Neutrophil (primary cell): Measurements from ENCODE around the gene RAMP1.
"Not testable (repeated sequence)": the region's sequence is repeated elsewhere in the genome, so short reads cannot be mapped to it uniquely, and the experiment has no call there.

ENCODE experiments used
- H3K27ac ChIP-seq: fragments of 200-600 bp; sonication (generic); 2 replicates; pipeline ENCODE4 v1.5.1; 2016; ENCODE audit warnings: mild to moderate bottlenecking, moderate library complexity
- H3K27me3 ChIP-seq: fragments of 200-600 bp; sonication (generic); 2 replicates; pipeline ENCODE4 v1.6.0; 2016; ENCODE audit warnings: mild to moderate bottlenecking
- H3K36me3 ChIP-seq: fragments of 200-600 bp; sonication (generic); 2 replicates; pipeline ENCODE4 v1.5.1; 2017
- H3K4me1 ChIP-seq, 2 experiments: fragments of 200-600 bp in 1 of 2; sonication (generic) in 1 of 2; 1 replicate in 1 of 2; 2 replicates in 1 of 2; pipeline versions ENCODE4 v1.5.1 to v1.6.1; 2013 to 2016; ENCODE audit warnings: low read depth in 1 of 2, low read length in 1 of 2, mild to moderate bottlenecking in 1 of 2, moderate library complexity in 1 of 2; ENCODE audit not compliant: control insufficient read depth in 1 of 2, insufficient read depth in 1 of 2
- H3K4me3 ChIP-seq, 2 experiments: fragments of 200-600 bp in 1 of 2; sonication (generic) in 1 of 2; 1 replicate in 1 of 2; 2 replicates in 1 of 2; pipeline ENCODE4 v1.5.1; 2013 to 2016; ENCODE audit warnings: low read depth in 1 of 2, low read length in 1 of 2, mild to moderate bottlenecking in 1 of 2, moderate library complexity in 1 of 2
- H3K9me3 ChIP-seq: fragments of 200-600 bp; sonication (generic); 2 replicates; pipeline ENCODE4 v1.5.1; 2016
- TF ChIP-seq, protein P1 (sequence below): fragments of 200-600 bp; sonication (generic); IDR thresholded peaks from 2 replicates; pipeline ENCODE4 v1.5.1; 2016; ENCODE audit warnings: antibody characterized with exemption

Gene RAMP1

DNA sequence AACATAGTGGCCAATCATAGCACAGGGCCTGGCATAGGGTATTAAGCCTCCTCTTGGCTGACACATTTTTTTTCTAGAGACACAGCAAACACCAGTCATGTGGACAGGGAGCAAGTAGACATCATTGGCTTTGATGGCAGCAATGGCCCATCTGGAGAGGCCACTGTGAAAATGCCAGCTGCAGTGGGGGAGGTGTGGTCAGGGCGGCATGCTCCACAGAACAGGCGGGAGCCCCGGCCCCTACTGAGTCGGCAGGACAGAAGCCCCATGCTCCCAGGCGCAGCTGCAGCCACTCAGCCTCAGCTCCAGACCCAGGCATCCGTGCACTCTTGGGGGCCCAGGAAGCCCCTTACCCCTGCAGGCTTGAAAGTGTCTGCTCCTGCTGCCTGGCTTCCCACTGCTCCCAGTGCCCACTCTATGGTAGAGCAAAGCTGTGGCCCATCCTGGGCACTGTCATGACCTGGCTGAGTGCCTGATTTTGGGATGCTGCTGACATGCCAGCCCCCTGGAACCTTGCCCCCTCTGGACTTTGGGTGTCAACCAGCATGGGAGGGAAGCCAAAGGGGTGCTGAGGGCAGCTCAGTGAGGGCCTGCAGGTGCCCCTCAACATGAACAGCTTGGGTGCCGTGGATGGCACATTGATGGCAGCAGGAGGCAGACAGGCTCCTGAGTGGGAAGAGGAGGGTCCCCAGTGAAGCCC lies 84.1 kb downstream of the RAMP1 start:
- Histone ChIP-seq H3K4me3 (no peak overlapping the region), H3K27ac (no peak overlapping the region), H3K9me3 (peaks cover 5% of the 10 kb centered on the region), H3K4me1 (no peaks in the 10 kb centered on the region), H3K27me3 (peaks cover 8% of the 10 kb centered on the region), H3K36me3 (no peaks in the 10 kb centered on the region)
- TF ChIP-seq, protein P1, sequence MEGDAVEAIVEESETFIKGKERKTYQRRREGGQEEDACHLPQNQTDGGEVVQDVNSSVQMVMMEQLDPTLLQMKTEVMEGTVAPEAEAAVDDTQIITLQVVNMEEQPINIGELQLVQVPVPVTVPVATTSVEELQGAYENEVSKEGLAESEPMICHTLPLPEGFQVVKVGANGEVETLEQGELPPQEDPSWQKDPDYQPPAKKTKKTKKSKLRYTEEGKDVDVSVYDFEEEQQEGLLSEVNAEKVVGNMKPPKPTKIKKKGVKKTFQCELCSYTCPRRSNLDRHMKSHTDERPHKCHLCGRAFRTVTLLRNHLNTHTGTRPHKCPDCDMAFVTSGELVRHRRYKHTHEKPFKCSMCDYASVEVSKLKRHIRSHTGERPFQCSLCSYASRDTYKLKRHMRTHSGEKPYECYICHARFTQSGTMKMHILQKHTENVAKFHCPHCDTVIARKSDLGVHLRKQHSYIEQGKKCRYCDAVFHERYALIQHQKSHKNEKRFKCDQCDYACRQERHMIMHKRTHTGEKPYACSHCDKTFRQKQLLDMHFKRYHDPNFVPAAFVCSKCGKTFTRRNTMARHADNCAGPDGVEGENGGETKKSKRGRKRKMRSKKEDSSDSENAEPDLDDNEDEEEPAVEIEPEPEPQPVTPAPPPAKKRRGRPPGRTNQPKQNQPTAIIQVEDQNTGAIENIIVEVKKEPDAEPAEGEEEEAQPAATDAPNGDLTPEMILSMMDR: no peak

DNA sequence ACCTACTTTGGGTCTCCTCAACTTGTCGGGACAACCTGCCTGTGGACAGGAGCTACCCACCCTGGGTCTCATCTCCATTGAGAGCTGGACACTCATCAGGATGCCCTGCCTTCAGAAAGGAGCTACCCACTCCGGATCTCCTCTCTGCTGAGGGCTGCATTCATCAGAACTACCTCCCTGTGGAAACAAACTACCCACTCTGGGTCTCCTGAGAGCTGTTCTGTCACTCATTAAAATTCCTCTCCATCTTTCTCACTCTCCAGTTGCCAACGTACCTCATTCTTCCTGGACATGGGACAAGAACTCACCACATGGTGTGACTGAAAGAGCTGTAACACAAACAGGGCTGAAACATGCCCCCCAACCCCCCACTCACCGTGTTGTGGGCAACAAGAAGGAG lies 84.9 kb downstream of the RAMP1 start:
- H3K4me3 ChIP-seq: no peak overlapping the region
- H3K36me3 ChIP-seq: no peaks in the 10 kb centered on the region
- H3K9me3 ChIP-seq: peaks cover 5% of the 10 kb centered on the region
- no peak overlapping the region for H3K27ac ChIP-seq
- peaks cover 8% of the 10 kb centered on the region for H3K27me3 ChIP-seq
- H3K4me1 ChIP-seq: no peaks in the 10 kb centered on the region
- TF ChIP-seq, protein P1: no peak

DNA sequence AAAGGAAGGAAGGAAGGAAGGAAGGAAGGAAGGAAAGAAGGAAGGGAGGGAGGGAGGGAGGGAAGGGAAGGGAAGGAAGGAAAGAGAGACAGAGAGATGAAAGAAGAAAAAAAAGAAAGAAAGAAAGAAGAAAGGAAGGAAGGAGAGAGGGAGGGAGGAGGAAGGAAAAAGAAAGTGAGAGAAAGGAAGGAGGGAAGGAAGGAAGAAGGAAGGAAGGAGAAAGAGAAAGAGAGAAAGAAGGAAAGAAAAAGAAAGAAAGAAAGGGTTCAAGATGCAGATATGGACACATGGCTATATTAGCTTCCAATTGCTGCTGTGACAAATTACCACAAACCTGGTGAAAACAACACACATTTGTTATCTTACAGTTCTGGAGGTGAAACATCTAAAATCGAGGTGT lies 87.0 kb downstream of the RAMP1 start:
- TF ChIP-seq, protein P1: no peak
- Histone ChIP-seq H3K4me1 (no peaks in the 10 kb centered on the region), H3K9me3 (peaks cover 5% of the 10 kb centered on the region), H3K27me3 (peaks cover 8% of the 10 kb centered on the region), H3K4me3 (no peak overlapping the region), H3K27ac (no peak overlapping the region), H3K36me3 (no peaks in the 10 kb centered on the region)

DNA sequence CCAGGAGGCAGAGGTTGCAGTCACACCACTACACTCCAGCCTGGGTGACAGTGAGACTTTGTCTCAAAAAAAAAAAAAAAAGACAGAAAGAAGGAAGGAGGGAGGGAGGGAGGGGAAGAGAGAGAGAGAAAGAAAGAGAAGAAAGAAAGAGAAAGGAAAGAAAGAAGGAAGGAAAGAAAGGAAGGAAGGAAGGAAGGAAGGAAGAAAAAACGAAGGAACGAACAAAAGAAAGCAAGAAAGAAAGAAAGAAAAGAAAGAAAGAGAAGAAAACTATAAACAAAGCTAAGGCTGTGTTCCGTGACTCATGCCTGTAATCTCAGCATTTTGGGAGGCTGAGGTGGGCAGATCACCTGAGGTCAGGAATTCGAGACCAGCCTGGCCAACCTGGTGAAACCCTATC lies 91.9 kb downstream of the RAMP1 start:
- H3K27ac ChIP-seq, H3K9me3 ChIP-seq, H3K4me1 ChIP-seq, H3K36me3 ChIP-seq, H3K4me3 ChIP-seq: not testable (repeated sequence)
- H3K27me3 ChIP-seq: peaks cover 32% of the 10 kb centered on the region

DNA sequence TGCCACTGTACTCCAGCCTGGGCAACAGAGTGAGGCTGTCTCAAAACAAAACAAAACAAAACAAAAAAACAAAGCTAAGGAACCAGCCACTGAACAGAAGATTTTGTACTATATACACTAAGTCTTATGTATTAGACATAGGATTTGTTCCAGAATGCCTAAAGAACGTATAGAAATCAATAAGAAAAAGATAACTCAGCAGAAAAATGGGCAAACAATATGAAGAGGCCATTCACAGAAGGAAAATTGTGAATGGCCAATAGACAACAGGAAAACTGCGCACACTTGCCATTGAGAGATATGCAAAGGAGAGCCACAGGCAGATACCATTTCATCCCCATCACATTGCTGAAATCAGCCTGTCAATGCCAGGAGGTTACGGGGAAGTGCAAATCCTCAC lies 92.5 kb downstream of the RAMP1 start:
- Histone ChIP-seq H3K9me3 (no peaks in the 10 kb centered on the region), H3K4me1 (no peaks in the 10 kb centered on the region), H3K36me3 (no peaks in the 10 kb centered on the region), H3K27ac (no peak overlapping the region), H3K27me3 (peaks cover 37% of the 10 kb centered on the region), H3K4me3 (no peak overlapping the region)
- TF ChIP-seq, protein P1: no peak

DNA sequence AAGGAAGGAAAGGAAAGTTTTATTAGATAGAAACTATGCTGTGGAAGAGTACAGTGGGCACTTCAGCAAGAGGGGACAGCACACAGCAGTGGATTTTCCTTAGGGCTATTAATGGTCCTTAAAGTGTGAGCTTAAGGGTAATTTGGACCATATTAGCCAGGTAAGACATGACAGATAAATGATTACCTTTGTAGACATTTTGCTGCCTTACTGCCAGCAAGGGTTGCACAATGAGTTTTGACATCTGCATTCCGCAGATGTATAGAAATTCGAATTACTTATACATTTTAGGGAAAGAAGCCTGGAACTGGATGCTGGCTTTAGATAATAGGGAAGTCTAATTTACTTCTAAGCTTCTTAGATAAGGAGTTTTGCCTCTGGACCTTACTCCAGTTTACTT lies 93.4 kb downstream of the RAMP1 start:
- H3K4me3 ChIP-seq: no peak overlapping the region
- TF ChIP-seq, protein P1: no peak
- no peaks in the 10 kb centered on the region for H3K4me1 ChIP-seq
- peaks cover 47% of the 10 kb centered on the region for H3K27me3 ChIP-seq
- no peaks in the 10 kb centered on the region for H3K36me3 ChIP-seq
- H3K9me3 ChIP-seq: no peaks in the 10 kb centered on the region
- no peak overlapping the region for H3K27ac ChIP-seq
